ENCODE results near the gene NGF.

Gene NGF

DNA sequence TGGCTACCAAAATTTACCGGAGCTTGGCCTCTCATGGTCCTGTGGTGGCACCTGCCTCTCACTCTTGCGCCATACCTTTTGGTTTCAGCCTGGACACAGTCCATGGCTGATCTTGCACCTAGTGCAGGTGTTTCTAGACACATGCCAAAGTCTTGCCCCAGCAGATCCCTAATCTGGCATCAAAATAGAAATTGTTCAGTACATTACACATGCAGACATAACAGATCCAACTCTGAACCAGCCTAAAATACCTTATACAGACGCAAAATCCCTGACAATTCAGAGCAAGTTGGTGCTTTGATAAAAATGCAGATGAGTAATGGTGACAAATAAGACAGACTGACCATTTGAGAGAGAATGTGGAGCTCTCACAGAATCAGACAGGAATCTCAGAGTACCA lies 44.1 kb downstream of the NGF start:
- DNase-seq, result no peak
- 0 out of 2 replicates have a peak, but pooled peaks cover 6% of the 10 kb centered on the region for H3F3A ChIP-seq (ENCODE audit: insufficient read depth, low read length)
- peaks cover 13% of the 10 kb centered on the region for H3K4me1 ChIP-seq (ENCODE audit: low read length)
- H3K27ac ChIP-seq (ENCODE audit: low read length), result no peak overlapping the region
- no peaks in the 10 kb centered on the region for H4K20me1 ChIP-seq (ENCODE audit: insufficient read depth, low read length)
- H3K27me3 ChIP-seq (replicated peaks; ENCODE audit: insufficient read depth, low read length), result peaks cover 55% of the 10 kb centered on the region
- H3K79me2 ChIP-seq (ENCODE audit: low read length), result no peaks in the 10 kb centered on the region
- H3K4me2 ChIP-seq (ENCODE audit: low read depth, low read length), result no peak overlapping the region
- TF ChIP-seq, protein P1, sequence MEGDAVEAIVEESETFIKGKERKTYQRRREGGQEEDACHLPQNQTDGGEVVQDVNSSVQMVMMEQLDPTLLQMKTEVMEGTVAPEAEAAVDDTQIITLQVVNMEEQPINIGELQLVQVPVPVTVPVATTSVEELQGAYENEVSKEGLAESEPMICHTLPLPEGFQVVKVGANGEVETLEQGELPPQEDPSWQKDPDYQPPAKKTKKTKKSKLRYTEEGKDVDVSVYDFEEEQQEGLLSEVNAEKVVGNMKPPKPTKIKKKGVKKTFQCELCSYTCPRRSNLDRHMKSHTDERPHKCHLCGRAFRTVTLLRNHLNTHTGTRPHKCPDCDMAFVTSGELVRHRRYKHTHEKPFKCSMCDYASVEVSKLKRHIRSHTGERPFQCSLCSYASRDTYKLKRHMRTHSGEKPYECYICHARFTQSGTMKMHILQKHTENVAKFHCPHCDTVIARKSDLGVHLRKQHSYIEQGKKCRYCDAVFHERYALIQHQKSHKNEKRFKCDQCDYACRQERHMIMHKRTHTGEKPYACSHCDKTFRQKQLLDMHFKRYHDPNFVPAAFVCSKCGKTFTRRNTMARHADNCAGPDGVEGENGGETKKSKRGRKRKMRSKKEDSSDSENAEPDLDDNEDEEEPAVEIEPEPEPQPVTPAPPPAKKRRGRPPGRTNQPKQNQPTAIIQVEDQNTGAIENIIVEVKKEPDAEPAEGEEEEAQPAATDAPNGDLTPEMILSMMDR (IDR thresholded peaks at IDR 0.05; ENCODE audit: low read length), result no peak
- no peak for TF ChIP-seq EZH2phosphoT487 (IDR thresholded peaks at IDR 0.05; ENCODE audit: low read length)
- TF ChIP-seq EZH2 (optimal IDR thresholded peaks at IDR 0.05; ENCODE audit: low read depth, low read length), result no peak
- no peaks in the 10 kb centered on the region for H3K9me2 ChIP-seq (replicated peaks; ENCODE audit: insufficient read depth, low read length)
- no peak overlapping the region for H2AFZ ChIP-seq (ENCODE audit: low read length)
- no peaks in the 10 kb centered on the region for H3K9me3 ChIP-seq (replicated peaks; ENCODE audit: insufficient read depth, low read length)
- H3K9ac ChIP-seq (ENCODE audit: low read length), result no peak overlapping the region
- no peak overlapping the region for H3K4me3 ChIP-seq (ENCODE audit: low read length)
- no peaks in the 10 kb centered on the region for H3K36me3 ChIP-seq (replicated peaks; ENCODE audit: insufficient read depth, low read length)

DNA sequence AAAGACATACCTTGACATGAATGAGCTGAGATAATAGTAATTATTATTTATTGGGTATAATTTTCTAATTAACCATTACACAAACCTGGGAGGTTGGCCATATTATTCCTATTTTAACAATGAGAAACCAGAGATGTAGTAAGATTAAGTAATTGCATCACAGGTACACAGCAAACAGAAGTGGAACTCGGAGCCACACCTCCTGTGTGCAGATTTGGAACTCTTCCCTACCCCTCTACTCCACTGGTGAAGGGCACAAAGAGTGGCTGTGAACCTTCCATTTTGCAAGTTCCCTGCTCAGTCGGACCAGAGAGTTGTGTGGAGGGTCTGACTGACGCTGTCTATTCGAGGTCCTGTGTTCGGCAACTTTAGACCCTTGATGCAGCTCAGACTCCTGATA lies 45.0 kb downstream of the NGF start:
- Histone ChIP-seq H3K9ac (ENCODE audit: low read length) (no peak overlapping the region), H3K79me2 (ENCODE audit: low read length) (no peaks in the 10 kb centered on the region), H3K4me2 (ENCODE audit: low read depth, low read length) (no peak overlapping the region), H3F3A (ENCODE audit: insufficient read depth, low read length) (0 out of 2 replicates have a peak, but pooled peaks cover 6% of the 10 kb centered on the region), H4K20me1 (ENCODE audit: insufficient read depth, low read length) (no peaks in the 10 kb centered on the region), H3K36me3 (replicated peaks; ENCODE audit: insufficient read depth, low read length) (no peaks in the 10 kb centered on the region), H3K9me3 (replicated peaks; ENCODE audit: insufficient read depth, low read length) (no peaks in the 10 kb centered on the region), H3K27ac (ENCODE audit: low read length) (no peak overlapping the region), H3K4me1 (ENCODE audit: low read length) (peaks cover 13% of the 10 kb centered on the region), H3K9me2 (replicated peaks; ENCODE audit: insufficient read depth, low read length) (no peaks in the 10 kb centered on the region), H2AFZ (ENCODE audit: low read length) (no peak overlapping the region), H3K27me3 (replicated peaks; ENCODE audit: insufficient read depth, low read length) (peaks cover 46% of the 10 kb centered on the region), H3K4me3 (ENCODE audit: low read length) (no peak overlapping the region)
- DNase-seq, result no peak
- TF ChIP-seq, protein P1 (IDR thresholded peaks at IDR 0.05; ENCODE audit: low read length), result no peak
- TF ChIP-seq EZH2phosphoT487 (IDR thresholded peaks at IDR 0.05; ENCODE audit: low read length), result no peak
- no peak for TF ChIP-seq EZH2 (optimal IDR thresholded peaks at IDR 0.05; ENCODE audit: low read depth, low read length)

DNA sequence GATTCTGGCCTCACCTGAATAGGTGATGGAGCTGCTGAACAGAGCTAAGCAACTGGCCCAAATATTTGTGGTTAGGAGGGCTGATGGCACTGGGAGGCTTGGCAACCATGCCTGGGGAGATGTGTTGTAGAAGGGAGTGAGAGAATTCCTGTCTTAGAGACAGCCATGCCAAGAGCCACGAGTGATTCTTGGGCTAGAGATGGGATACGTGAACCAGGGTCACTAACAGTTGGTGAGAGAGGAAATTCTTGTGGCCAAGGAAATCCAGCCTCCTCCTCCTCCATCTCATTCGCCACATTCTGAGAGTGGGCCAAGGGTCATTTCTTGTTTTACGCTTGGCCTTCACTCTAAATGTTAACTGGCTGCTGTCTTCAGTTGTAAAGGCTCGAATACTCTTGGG lies 46.3 kb downstream of the NGF start:
- no peak for DNase-seq
- no peak overlapping the region for H3K27ac ChIP-seq (ENCODE audit: low read length)
- no peak overlapping the region for H2AFZ ChIP-seq (ENCODE audit: low read length)
- 0 out of 2 replicates have a peak, but pooled peaks cover 4% of the 10 kb centered on the region for H3F3A ChIP-seq (ENCODE audit: insufficient read depth, low read length)
- H3K27me3 ChIP-seq (replicated peaks; ENCODE audit: insufficient read depth, low read length), result peaks cover 38% of the 10 kb centered on the region
- H3K36me3 ChIP-seq (replicated peaks; ENCODE audit: insufficient read depth, low read length), result no peaks in the 10 kb centered on the region
- H3K79me2 ChIP-seq (ENCODE audit: low read length), result no peaks in the 10 kb centered on the region
- H4K20me1 ChIP-seq (ENCODE audit: insufficient read depth, low read length), result no peaks in the 10 kb centered on the region
- H3K9me3 ChIP-seq (replicated peaks; ENCODE audit: insufficient read depth, low read length), result no peaks in the 10 kb centered on the region
- H3K9ac ChIP-seq (ENCODE audit: low read length), result no peak overlapping the region
- H3K9me2 ChIP-seq (replicated peaks; ENCODE audit: insufficient read depth, low read length), result no peaks in the 10 kb centered on the region
- H3K4me1 ChIP-seq (ENCODE audit: low read length), result peaks cover 5% of the 10 kb centered on the region; the same call in 1 of the 2 replicates
- H3K4me2 ChIP-seq (ENCODE audit: low read depth, low read length), result no peak overlapping the region
- TF ChIP-seq, protein P1 (IDR thresholded peaks at IDR 0.05; ENCODE audit: low read length), result no peak
- no peak for TF ChIP-seq EZH2 (optimal IDR thresholded peaks at IDR 0.05; ENCODE audit: low read depth, low read length)
- no peak for TF ChIP-seq EZH2phosphoT487 (IDR thresholded peaks at IDR 0.05; ENCODE audit: low read length)
- no peak overlapping the region for H3K4me3 ChIP-seq (ENCODE audit: low read length)

Data from MM.1S (cell line).